ENCODE data around the gene ISL2. TPM values are rescaled to one million over a fixed set of nuclear protein-coding genes. Genes with fewer than 3 reads are reported as not detected.

Gene ISL2
- polyA plus RNA-seq, 1 experiment: 7.7 TPM

DNA sequence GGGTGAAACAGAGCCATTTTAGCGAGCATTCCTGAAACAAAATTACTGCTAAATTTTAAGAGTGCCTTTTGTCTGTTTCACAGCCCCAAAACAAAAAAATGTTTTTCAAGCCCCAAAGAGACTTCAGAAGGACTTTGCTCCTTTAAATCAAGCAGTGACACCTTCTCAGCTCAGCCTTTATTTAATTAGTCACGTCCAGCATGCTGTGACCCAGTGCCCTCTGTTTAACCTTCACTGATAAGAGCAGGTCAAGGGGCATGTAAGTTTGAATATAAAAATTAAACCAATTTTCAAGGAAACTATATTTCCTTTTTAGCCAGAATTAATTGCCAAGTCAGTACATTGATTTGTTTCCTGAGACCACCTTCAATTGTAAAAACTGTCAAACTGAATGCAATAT, 40.6 kb downstream of the ISL2 start:
- ChIA-PET CTCF (no interaction called here), POLR2A (no interaction called here)
- H3K27me3 ChIP-seq (ENCODE audit: control insufficient read depth, insufficient read depth, low read length): no peaks in the 10 kb centered on the region
- no peak for DNase-seq (ENCODE audit: low read depth)
- TF ChIP-seq, protein P1, sequence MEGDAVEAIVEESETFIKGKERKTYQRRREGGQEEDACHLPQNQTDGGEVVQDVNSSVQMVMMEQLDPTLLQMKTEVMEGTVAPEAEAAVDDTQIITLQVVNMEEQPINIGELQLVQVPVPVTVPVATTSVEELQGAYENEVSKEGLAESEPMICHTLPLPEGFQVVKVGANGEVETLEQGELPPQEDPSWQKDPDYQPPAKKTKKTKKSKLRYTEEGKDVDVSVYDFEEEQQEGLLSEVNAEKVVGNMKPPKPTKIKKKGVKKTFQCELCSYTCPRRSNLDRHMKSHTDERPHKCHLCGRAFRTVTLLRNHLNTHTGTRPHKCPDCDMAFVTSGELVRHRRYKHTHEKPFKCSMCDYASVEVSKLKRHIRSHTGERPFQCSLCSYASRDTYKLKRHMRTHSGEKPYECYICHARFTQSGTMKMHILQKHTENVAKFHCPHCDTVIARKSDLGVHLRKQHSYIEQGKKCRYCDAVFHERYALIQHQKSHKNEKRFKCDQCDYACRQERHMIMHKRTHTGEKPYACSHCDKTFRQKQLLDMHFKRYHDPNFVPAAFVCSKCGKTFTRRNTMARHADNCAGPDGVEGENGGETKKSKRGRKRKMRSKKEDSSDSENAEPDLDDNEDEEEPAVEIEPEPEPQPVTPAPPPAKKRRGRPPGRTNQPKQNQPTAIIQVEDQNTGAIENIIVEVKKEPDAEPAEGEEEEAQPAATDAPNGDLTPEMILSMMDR (IDR thresholded peaks at IDR 0.05; ENCODE audit: insufficient read depth, low read depth, low read length): no peak
- no peaks in the 10 kb centered on the region; the same call in 1 of the 2 replicates for H3K36me3 ChIP-seq (ENCODE audit: control insufficient read depth, insufficient read depth, low read length)
- no peak overlapping the region for H3K4me3 ChIP-seq (ENCODE audit: low read depth, low read length)

DNA sequence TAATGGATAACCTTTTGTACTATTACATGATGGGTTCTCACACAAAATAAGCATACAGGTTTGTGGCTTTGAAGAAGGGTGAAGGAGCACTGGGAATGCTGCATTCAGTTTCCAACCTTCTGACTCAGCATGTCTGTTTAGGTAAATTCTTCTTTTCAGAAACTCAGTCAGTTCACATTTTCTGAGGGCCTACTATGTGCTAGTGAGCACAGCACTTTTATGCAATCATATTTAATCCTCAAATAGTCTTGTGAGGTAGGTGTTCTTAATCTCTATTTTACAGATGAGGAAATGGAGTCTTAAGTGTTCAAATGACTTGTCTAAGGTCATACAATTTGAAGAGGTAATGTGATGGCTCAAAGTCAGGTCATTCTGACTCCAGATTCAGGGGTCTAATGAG, 41.2 kb downstream of the ISL2 start:
- Histone ChIP-seq H3K4me3 (ENCODE audit: low read depth, low read length) (no peak overlapping the region), H3K36me3 (ENCODE audit: control insufficient read depth, insufficient read depth, low read length) (no peaks in the 10 kb centered on the region; the same call in 1 of the 2 replicates), H3K27me3 (ENCODE audit: control insufficient read depth, insufficient read depth, low read length) (no peaks in the 10 kb centered on the region)
- POLR2A ChIA-PET: no interaction called here
- DNase-seq (ENCODE audit: low read depth): no peak
- TF ChIP-seq, protein P1 (IDR thresholded peaks at IDR 0.05; ENCODE audit: insufficient read depth, low read depth, low read length): no peak
- CTCF ChIA-PET: no interaction called here

DNA sequence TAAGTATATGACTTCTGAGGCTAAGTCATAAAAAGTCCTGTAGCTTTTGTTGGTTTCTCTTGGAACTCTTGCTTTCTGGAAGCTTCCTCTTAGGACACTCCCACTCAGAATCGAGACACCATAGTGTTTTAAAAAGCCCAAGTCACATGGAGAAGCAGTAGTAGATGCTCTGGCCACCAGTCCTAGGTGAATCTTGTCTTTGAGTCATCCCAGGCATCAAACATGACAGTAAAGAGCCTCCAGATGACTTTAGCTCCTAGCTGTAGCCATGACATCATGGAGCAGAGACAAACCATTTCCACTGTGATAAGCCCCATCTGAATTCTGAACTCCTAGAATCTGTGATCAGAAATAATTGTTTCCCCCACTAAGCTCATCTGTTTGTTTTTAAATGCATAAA, 42.1 kb downstream of the ISL2 start:
- ChIA-PET POLR2A (no interaction called here), CTCF (no interaction called here)
- TF ChIP-seq, protein P1 (IDR thresholded peaks at IDR 0.05; ENCODE audit: insufficient read depth, low read depth, low read length): no peak
- Histone ChIP-seq H3K36me3 (ENCODE audit: control insufficient read depth, insufficient read depth, low read length) (no peaks in the 10 kb centered on the region; the same call in 1 of the 2 replicates), H3K27me3 (ENCODE audit: control insufficient read depth, insufficient read depth, low read length) (no peaks in the 10 kb centered on the region), H3K4me3 (ENCODE audit: low read depth, low read length) (no peak overlapping the region)
- no peak for DNase-seq (ENCODE audit: low read depth)

DNA sequence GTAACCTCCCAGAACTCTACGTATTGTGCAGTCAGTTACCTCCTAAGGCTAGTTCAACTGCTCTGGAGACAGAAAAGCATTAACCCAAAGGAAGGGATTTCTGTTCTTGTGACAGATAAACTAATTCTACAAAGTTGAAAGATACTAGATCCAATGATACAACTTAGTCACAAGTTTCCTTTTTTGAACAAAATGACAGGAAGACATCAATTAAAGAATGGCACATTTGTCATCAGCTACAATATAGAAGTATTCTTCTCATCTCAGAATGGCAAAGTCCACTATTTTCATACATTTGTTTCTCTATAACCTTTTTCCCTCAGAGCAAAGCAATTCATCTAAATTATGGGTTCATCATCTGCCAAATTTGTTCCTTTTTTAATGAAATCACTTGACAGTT, 43.7 kb downstream of the ISL2 start:
- CTCF ChIA-PET: interaction anchor here (1.1 kb wide), 1 partner anchor 12 kb away, joined by 4 read pairs; no protein-coding TSS in a partner anchor

DNA sequence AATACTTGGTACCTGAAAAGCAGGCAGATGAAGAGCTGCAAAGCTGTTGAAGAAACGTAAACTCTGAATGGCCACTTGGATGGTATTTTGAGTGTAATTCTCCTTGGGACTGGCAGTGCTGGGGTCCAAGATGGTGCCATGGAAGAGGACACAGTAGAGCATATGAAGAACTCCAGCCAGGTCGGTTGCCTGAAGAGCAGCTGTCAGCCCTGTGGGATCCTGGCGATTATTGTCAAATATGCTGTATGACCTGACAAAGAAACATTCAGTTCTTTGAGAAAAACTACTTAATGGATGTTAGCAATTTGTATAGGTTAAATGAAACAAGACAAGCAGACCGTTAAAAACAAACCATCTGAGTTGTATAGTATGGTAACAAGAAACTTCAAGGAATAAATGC, 44.8 kb downstream of the ISL2 start:
- POLR2A ChIA-PET: no interaction called here
- H3K4me3 ChIP-seq (ENCODE audit: low read depth, low read length): no peak overlapping the region
- TF ChIP-seq, protein P1 (IDR thresholded peaks at IDR 0.05; ENCODE audit: insufficient read depth, low read depth, low read length): no peak
- no peaks in the 10 kb centered on the region for H3K27me3 ChIP-seq (ENCODE audit: control insufficient read depth, insufficient read depth, low read length)
- no peak for DNase-seq (ENCODE audit: low read depth)
- H3K36me3 ChIP-seq (ENCODE audit: control insufficient read depth, insufficient read depth, low read length): no peaks in the 10 kb centered on the region
- CTCF ChIA-PET: no interaction called here

More for the DNA sequence above, 43.7 kb downstream of the ISL2 start:
- no peak overlapping the region for H3K4me3 ChIP-seq (ENCODE audit: low read depth, low read length)
- TF ChIP-seq, protein P1 (IDR thresholded peaks at IDR 0.05; ENCODE audit: insufficient read depth, low read depth, low read length): no peak
- H3K27me3 ChIP-seq (ENCODE audit: control insufficient read depth, insufficient read depth, low read length): no peaks in the 10 kb centered on the region
- no peaks in the 10 kb centered on the region; the same call in 1 of the 2 replicates for H3K36me3 ChIP-seq (ENCODE audit: control insufficient read depth, insufficient read depth, low read length)
- DNase-seq (ENCODE audit: low read depth): no peak
- POLR2A ChIA-PET: no interaction called here
